ENCODE results near the gene SLC13A2.

SLC13A2 gene

GRCh38 chr17:28533091-28533807 is 59.8 kb downstream of the SLC13A2 start:
- H3K4me3 ChIP-seq (ENCODE audit: low read depth, low read length), result no peak overlapping the region
- H3K9me3 ChIP-seq (ENCODE audit: control insufficient read depth, insufficient read depth, low read depth, low read length), result no peaks in the 10 kb centered on the region

GRCh38 chr17:28534740-28535375 is 61.4 kb downstream of the SLC13A2 start:
- POLR2A ChIA-PET, result interaction anchor here (0.5 to 1.4 kb wide), 3 partner anchors 12 to 199 kb away, joined by 3 to 4 read pairs (median 4); partner anchors contain the start of genes IFT20, PIGS and TNFAIP1

More at GRCh38 chr17:28533091-28533807, 59.8 kb downstream of the SLC13A2 start:
- no peaks in the 10 kb centered on the region for H3K4me1 ChIP-seq (ENCODE audit: control insufficient read depth, insufficient read depth, low read length)
- no peaks in the 10 kb centered on the region for H3K36me3 ChIP-seq (ENCODE audit: control insufficient read depth in 2 of 2, insufficient read depth in 1 of 2, low read length in 2 of 2)
- ChIA-PET POLR2A (no interaction called here), CTCF (interaction anchor here (2.5 kb wide), 1 partner anchor 7 kb away, joined by 15 read pairs; no protein-coding TSS in a partner anchor)
- no peak overlapping the region for H3K27ac ChIP-seq (ENCODE audit: extremely low read depth, low read depth, low read length)
- peak; percentile 71 for TF ChIP-seq KLF1 (tag by site-specific recombination; IDR thresholded peaks at IDR 0.05)
- TF ChIP-seq ZNF677 (tag by site-specific recombination; IDR thresholded peaks at IDR 0.05), result no peak
- TF ChIP-seq EGR2 (tag by site-specific recombination; IDR thresholded peaks at IDR 0.05; ENCODE audit: low read depth), result peak; percentile 94
- no peak for TF ChIP-seq ZNF792 (tag by site-specific recombination; IDR thresholded peaks at IDR 0.05)
- TF ChIP-seq ZNF561 (tag by site-specific recombination; IDR thresholded peaks at IDR 0.05; ENCODE audit: borderline replicate concordance), result no peak
- peak; percentile 76 for TF ChIP-seq ZIC2 (tag by site-specific recombination; IDR thresholded peaks at IDR 0.05)
- TF ChIP-seq, protein P1, sequence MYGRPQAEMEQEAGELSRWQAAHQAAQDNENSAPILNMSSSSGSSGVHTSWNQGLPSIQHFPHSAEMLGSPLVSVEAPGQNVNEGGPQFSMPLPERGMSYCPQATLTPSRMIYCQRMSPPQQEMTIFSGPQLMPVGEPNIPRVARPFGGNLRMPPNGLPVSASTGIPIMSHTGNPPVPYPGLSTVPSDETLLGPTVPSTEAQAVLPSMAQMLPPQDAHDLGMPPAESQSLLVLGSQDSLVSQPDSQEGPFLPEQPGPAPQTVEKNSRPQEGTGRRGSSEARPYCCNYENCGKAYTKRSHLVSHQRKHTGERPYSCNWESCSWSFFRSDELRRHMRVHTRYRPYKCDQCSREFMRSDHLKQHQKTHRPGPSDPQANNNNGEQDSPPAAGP (tag by site-specific recombination; IDR thresholded peaks at IDR 0.05), result 0 out of 2 replicates have a peak, but pooled peaks have one; percentile 73
- TF ChIP-seq GLIS1 (tag by site-specific recombination; IDR thresholded peaks at IDR 0.05), result peak; percentile 69
- peak; percentile 99 for TF ChIP-seq ZFHX2 (tag by site-specific recombination; conservative IDR thresholded peaks at IDR 0.05)
- peak; percentile 40; the same call in 1 of the 2 replicates for TF ChIP-seq GLIS2 (tag by site-specific recombination; IDR thresholded peaks at IDR 0.05)

More at GRCh38 chr17:28534740-28535375, 61.4 kb downstream of the SLC13A2 start:
- no peaks in the 10 kb centered on the region for H3K36me3 ChIP-seq (ENCODE audit: control insufficient read depth in 2 of 2, insufficient read depth in 1 of 2, low read length in 2 of 2)
- TF ChIP-seq GLIS2 (tag by site-specific recombination; IDR thresholded peaks at IDR 0.05) (peak; percentile 43; the same call in 1 of the 2 replicates), ZNF394 (tag by site-specific recombination; IDR thresholded peaks at IDR 0.05; ENCODE audit: borderline replicate concordance) (no peak), PRDM10 (tag by site-specific recombination; IDR thresholded peaks at IDR 0.05) (no peak), ZBTB26 (tag by site-specific recombination; optimal IDR thresholded peaks at IDR 0.05) (no peak), ZSCAN18 (tag by site-specific recombination; IDR thresholded peaks at IDR 0.05) (no peak), ZNF639 (tag by site-specific recombination; IDR thresholded peaks at IDR 0.05) (no peak), ZNF555 (tag by site-specific recombination; conservative IDR thresholded peaks at IDR 0.05) (no peak), GLIS1 (tag by site-specific recombination; IDR thresholded peaks at IDR 0.05) (peak; percentile 41; the same call in 1 of the 2 replicates), ZNF148 (tag by site-specific recombination; IDR thresholded peaks at IDR 0.05; ENCODE audit: borderline replicate concordance) (no peak)
- H3K27ac ChIP-seq (ENCODE audit: extremely low read depth, low read depth, low read length), result no peak overlapping the region
- no peak overlapping the region for H3K4me3 ChIP-seq (ENCODE audit: low read depth, low read length)
- H3K4me1 ChIP-seq (ENCODE audit: control insufficient read depth, insufficient read depth, low read length), result no peaks in the 10 kb centered on the region
- CTCF ChIA-PET, result interaction anchor here (1.1 to 7.4 kb wide), 5 partner anchors 9 to 47 kb away, joined by 3 to 155 read pairs (median 4); no protein-coding TSS in a partner anchor
- H3K9me3 ChIP-seq (ENCODE audit: control insufficient read depth, insufficient read depth, low read depth, low read length), result no peaks in the 10 kb centered on the region

Data from HEK293 (cell line).